ENCODE data around the gene WIPF3.

Gene WIPF3

GRCh38 chr7:29915481-29916215 is 109.3 kb downstream of the WIPF3 start:
- DNase-seq (ENCODE audit: low read depth): no peak

- DNase-seq (ENCODE audit: low read depth): no peak
Measured at GRCh38 chr7:29917641-29918040, 111.3 kb downstream of the WIPF3 start.

DNA sequence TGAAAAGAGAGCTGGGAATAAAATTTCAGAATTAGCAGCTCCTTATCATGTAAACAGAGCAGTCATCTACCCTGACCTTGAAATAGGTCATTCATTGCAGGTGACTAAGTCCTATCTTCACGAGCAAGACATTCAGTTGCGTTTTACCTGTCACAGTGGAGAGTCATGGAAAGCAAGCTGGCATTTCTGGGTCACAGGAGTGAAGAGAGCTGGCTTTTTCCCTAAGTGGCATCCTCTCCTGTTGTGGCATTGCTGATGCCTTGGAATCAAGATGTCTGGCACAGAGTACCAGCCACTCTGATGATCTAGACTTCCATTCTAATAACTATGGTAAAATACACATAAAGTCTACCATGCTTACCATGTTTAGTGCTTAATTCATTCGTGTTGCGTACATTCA is 112.5 kb downstream of the WIPF3 start:
- no peak for DNase-seq (ENCODE audit: low read depth)

DNA sequence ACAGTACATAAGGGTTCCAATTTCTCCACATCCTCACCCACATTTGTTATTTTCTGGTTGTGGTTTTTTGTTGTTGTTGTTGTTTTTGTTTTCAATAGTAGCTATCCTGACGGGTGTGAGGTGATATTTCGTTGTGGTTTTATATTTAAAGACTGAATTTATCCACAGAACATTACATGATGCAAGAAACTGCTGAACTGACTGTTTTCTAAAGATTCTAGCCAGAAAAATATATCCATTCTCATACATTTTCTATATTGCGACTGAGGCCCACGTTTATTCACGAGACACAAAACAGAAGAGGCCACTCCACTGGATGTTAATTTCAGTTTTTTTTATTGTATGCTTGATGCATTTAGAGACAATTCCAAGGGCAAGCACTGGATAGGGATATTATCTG is 113.5 kb downstream of the WIPF3 start:
- DNase-seq (ENCODE audit: low read depth): no peak

DNA sequence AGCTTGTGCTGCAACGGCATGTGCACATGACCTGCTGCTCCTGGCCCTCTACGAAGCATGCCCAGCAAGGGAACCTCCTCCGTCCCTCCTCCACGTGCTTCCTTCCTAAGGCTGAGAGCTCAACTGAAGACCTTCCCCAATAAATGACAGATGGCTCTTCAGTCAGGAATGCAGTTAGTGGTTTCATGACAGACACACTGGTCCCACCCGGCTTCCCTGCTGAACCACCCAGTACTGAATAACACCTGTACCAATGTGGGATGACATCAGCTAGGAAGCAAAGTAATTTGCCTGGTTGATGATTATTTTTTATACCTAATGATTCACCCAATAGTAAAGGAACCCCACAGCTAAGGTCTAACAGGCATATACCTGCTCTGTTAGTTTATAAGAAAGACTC is 114.2 kb downstream of the WIPF3 start:
- no peak for DNase-seq (ENCODE audit: low read depth)

GRCh38 chr7:29921404-29922010 is 115.2 kb downstream of the WIPF3 start:
- no peak for DNase-seq (ENCODE audit: low read depth)

DNA sequence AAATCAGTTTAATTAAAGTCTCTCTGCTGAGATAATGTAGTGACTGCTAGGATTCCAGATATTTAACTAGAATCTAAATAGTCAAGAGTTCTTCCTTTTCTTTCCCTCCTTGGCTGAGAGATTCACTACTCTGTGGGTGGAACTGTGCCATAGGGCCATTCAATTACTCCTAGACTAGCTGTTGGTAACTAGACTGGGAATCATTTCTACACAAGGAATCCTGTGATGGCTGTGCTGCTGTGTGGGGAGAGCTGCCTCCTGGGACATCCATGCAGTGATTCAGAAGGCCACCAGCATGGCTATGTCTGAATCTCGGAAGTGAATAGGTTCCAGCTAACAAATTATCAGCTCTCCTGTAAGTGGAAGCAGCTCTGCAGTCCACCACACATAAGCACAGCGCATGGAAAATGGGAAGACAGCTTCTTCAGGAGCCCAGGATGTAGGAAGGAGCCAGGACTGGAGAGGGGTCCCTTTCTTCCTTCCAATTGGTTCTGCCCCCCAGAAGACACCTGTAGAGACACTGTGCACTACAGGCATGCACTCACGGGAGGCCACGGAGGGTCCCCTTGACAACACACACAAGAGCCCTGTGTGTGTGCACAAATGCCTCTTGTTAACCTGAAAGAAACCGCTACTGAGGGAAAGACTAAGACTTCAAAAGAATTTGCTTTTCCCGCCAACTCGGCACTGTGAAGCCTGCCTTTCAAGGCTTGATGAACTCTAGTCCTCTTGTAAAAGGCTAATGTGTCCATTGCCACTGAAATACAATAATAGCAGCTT is 116.8 kb downstream of the WIPF3 start:
- no peak for DNase-seq (ENCODE audit: low read depth)

- DNase-seq (ENCODE audit: low read depth): no peak
Measured at GRCh38 chr7:29924006-29924405, 117.7 kb downstream of the WIPF3 start.

GRCh38 chr7:29924684-29925083 is 118.4 kb downstream of the WIPF3 start:
- no peak for DNase-seq (ENCODE audit: low read depth)

DNA sequence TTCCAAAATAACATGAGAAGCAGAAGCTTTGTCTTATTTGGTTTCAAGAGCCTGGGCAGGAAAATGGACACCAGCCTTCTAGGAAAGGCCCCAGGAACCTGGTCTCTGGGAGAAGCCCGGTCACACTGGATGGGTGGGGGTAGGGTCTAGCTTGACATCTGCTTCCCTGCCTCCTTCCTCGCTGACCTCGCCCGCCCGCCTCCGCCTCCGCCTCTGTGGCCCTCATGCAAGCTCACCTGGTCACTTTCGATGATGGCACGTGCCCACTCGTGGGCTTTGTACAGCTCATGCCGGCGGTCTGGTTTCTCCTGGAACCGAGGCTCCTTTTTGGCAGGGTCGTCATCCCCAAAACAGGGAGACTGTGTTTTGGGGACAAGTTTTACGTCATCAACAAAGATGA is 119.9 kb downstream of the WIPF3 start:
- no peak for DNase-seq (ENCODE audit: low read depth)

GRCh38 chr7:29926741-29927140 is 120.4 kb downstream of the WIPF3 start:
- DNase-seq (ENCODE audit: low read depth): no peak

- DNase-seq (ENCODE audit: low read depth): no peak
Measured at GRCh38 chr7:29929018-29929807, 122.9 kb downstream of the WIPF3 start.

DNA sequence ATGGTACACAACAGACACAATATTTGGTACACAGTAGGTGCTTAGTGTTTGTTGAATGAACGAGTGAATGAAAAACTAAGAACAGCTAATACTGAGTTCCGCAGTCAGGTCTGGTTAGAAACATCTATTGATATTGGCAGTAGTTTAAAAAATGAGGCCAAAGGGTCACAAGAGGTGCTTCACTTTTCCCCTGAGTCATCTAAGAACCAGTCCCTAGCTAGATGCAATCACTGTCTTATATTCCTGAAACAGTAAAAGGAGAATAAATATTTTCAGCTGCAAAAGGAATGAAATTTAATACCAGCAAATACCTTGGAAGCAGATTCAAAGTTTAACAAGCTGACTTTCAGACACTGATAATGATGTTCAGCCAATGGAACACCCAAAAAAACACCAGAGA is 128.8 kb downstream of the WIPF3 start:
- no peak for DNase-seq (ENCODE audit: low read depth)

DNA sequence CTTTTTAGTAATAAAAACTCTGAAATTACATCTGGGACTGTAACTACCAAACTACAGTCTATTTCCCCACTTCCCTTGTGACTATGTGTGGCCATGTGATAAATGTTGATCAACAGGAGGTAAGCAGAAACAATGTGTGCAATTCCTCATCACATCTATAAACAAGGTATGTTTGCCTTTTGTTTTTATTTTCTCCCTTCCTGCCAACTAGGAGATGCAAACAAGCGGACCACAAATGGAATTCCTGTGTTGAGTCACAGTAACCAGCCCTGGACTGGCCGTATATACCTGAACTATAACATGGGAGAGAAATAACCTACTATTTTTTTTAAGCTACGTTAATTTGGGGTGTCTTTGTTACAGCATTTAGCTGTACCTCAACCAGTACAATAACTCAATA is 130.8 kb downstream of the WIPF3 start:
- DNase-seq (ENCODE audit: low read depth): no peak

GRCh38 chr7:29940199-29940598 is 133.9 kb downstream of the WIPF3 start:
- DNase-seq (ENCODE audit: low read depth): no peak

- no peak for DNase-seq (ENCODE audit: low read depth)
Measured at GRCh38 chr7:29945259-29945809, 139.0 kb downstream of the WIPF3 start.

DNA sequence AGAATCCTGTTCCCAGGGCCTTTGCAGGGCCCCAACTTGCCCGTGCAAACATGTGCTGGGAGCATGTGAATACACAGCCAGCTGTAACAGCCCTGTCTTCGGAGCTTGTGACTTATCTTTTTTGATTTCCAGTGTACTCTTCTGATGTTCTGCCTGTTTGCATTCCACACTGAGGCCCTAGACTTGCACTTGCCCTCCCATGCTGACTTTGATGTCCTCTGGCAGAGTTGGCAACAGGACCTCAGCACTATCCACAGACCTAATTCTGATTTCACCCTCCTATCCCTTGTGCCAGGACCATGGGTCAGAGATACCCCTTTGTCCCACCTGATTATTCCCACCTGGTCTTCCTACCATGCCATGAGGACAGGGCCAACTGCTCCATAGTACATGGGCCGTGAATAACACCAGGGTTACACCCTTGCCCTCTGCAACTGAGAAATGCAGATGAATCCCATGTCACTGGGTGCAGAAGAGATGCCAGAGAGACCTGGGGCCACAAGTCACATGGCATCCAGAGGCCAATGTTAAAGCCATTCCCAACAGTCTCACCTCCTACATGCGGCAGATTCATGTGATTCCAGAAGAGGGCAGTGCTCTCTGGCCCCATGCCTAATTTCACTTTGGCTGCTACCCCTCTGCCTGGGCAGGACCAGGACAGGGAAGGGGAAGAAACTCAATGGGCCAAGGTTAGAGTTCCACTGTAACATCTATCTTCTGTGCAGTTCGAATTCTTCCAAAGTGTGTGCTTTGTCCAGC is 140.3 kb downstream of the WIPF3 start:
- no peak for DNase-seq (ENCODE audit: low read depth)

GRCh38 chr7:29948587-29948986 is 142.3 kb downstream of the WIPF3 start:
- DNase-seq (ENCODE audit: low read depth): no peak

- no peak for DNase-seq (ENCODE audit: low read depth)
Measured at GRCh38 chr7:29950480-29950879, 144.2 kb downstream of the WIPF3 start.

GRCh38 chr7:29951206-29951605 is 144.9 kb downstream of the WIPF3 start:
- DNase-seq (ENCODE audit: low read depth): no peak

- no peak for DNase-seq (ENCODE audit: low read depth)
Measured at GRCh38 chr7:29953726-29954347, 147.5 kb downstream of the WIPF3 start.
